HL-60 (cell line): Measurements from ENCODE around the gene PCSK2.

ENCODE experiments used
- CTCF ChIP-seq: IDR thresholded peaks from one replicate; pipeline ENCODE4 v1.5.1; 2011; ENCODE audit warnings: low read length, control low read depth, inconsistent platforms; ENCODE audit not compliant: insufficient read depth
- GABPA ChIP-seq: IDR thresholded peaks from 2 replicates; pipeline ENCODE4 v1.6.1; 2012; ENCODE audit warnings: low read depth
- POLR2AphosphoS5 ChIP-seq: IDR thresholded peaks from 2 replicates; pipeline ENCODE4 v1.6.1; 2012; ENCODE audit warnings: low read depth
- REST ChIP-seq: IDR thresholded peaks from 2 replicates; pipeline ENCODE4 v1.6.1; 2012; ENCODE audit warnings: low read depth; ENCODE audit not compliant: insufficient replicate concordance

GRCh38 chr20:17427638-17428037, 200.8 kb downstream of the PCSK2 start:
- TF ChIP-seq CTCF (no peak), POLR2AphosphoS5 (no peak), GABPA (no peak), REST (no peak)
